LNCAP (cell line): ENCODE results near the gene SLC30A2.

Source experiments
- TF ChIP-seq, protein P1 (sequence below): fragments of 450-650 bp; IDR thresholded peaks from 2 replicates; pipeline ENCODE4 v1.5.1; 2017; ENCODE audit warnings: mild to moderate bottlenecking

The SLC30A2 gene

DNA sequence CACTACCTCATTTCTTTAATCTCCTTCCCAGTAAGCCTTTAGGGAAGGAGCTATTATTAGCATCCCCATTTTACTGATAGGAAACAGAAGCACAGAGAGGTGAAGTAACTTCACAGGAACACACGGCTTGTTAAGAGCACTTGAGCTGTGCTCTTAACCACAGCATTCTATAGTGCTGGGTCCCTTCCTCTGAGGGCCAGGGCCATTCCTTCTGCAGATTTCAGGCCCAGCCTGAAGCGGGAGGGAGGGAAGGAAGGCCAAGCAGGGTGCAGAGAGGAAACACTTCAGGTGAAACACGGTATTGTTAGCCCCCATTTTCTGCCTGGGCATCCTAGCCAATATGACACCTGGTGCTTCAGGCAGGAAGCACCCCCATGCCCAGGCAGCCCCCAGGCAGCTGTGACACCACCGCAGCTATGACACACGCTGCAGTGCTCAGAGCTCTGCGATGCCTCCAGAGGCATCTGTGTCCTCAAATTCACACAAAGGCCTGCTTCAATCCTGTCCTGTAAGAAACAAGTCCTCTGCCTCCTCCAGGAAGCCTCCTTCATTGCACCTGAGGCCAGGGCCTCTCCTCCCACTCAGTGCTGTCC, 28.9 kb downstream of the SLC30A2 start:
- TF ChIP-seq, protein P1, sequence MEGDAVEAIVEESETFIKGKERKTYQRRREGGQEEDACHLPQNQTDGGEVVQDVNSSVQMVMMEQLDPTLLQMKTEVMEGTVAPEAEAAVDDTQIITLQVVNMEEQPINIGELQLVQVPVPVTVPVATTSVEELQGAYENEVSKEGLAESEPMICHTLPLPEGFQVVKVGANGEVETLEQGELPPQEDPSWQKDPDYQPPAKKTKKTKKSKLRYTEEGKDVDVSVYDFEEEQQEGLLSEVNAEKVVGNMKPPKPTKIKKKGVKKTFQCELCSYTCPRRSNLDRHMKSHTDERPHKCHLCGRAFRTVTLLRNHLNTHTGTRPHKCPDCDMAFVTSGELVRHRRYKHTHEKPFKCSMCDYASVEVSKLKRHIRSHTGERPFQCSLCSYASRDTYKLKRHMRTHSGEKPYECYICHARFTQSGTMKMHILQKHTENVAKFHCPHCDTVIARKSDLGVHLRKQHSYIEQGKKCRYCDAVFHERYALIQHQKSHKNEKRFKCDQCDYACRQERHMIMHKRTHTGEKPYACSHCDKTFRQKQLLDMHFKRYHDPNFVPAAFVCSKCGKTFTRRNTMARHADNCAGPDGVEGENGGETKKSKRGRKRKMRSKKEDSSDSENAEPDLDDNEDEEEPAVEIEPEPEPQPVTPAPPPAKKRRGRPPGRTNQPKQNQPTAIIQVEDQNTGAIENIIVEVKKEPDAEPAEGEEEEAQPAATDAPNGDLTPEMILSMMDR: no peak

DNA sequence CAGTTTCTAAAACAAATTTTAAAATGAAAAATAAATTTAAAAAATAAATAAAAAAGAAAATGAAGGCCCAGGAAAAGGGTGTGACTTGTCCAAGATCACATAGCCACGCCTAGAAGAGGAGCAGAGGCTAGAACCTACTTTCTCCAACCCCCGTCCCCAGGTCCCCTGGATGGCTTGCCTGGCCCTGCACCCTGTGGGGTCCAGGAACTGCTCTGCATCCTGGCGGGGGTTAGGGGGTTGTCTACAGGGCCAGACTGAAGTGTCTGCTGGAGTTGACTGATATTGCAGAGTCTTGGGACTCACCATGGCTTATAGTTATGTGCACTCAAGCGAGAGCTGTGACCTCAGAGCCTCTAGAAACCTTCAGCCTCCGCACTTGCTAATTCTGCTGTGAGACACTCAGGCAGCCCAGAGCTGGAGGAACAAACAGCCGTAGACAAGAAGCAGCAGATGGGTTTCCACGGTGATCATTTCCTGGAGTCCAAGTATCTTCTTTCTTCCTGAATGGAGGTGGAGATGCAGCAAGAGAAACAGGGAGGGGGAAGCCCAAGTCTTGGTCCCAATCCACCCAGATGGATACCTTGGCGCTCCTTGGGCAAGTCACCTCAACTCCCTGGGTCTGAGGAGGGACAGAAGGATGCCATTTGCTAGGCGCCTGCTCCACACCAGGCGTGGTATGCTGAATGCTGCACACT, 29.5 kb downstream of the SLC30A2 start:
- TF ChIP-seq, protein P1: no peak

DNA sequence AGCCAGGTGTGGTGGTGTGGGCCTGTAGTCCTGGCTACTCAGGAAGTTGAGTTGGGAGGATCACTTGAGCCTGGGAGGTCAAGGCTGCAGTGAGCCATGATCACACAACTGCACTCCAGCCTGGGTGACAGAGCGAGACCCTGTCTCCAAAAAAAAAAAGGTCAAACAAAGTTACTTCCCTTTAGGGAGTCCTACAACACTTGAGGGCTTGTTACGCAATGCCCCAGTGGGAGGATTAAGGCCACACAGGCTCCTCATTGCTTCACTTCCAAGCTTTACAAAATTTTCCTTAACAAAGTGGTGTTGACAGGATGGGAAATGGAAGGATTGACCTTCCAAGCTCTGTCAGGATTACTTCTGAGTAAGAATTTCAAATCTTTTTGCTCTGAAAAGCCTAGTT, 30.6 kb downstream of the SLC30A2 start:
- TF ChIP-seq, protein P1: no peak

DNA sequence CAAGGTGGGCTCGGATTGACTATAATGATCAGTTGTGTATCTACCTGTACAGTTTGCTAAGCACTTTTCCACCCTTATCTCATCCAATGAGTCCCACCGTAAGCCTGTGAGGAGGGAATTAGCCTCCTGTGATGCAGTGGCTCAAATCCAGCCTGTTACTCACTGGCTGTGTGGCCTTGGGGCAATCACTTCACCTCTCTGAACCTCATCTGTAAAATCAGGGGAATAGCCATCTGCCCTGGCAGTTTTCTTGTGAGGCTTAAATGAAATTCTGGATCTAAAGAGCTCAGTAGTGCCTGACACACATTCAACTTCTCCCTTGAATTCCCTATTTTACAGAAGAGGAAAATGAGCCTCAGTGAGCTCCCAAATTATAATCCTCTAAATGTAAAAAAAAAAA, 31.7 kb downstream of the SLC30A2 start:
- TF ChIP-seq, protein P1: no peak

DNA sequence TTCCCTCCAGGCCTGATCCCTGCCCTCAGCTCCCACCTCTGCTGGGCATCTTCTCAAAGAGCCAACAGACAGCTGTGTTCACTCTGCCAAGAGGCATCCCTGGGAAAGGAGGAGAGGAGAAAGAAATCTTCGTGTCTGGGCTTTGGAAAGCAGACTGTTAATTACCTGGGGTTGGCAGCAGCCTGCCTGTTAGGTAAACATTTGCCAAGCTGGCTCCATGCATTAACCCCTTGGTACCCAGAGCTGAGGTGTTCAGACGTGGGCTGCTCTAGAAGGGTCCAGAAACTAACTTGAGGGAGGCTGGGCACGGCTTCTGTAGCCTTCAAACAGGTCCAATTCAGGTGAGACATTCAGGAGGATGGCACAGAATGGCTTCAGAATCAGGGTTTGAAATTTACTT, 33.1 kb downstream of the SLC30A2 start:
- TF ChIP-seq, protein P1: no peak

DNA sequence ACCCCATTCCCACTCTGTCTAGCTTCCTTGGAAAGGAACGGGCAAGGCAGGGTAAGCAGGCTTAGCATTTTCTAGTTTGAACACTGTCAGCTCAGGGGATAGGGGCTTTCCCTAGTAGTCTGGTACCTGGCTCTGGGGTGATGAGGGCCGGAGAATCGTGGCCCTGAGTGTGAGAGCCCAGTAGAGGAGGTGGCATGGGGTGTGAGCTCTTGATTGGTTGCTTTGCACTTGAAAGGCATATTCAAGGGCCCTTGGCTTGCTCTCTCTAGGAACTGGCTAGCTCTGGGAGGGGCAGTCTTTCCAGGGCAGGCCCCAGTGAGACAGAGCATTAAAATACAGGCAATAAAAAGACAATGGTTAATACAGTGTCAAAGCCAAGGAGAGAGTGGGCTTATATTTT, 35.1 kb downstream of the SLC30A2 start:
- TF ChIP-seq, protein P1: no peak

DNA sequence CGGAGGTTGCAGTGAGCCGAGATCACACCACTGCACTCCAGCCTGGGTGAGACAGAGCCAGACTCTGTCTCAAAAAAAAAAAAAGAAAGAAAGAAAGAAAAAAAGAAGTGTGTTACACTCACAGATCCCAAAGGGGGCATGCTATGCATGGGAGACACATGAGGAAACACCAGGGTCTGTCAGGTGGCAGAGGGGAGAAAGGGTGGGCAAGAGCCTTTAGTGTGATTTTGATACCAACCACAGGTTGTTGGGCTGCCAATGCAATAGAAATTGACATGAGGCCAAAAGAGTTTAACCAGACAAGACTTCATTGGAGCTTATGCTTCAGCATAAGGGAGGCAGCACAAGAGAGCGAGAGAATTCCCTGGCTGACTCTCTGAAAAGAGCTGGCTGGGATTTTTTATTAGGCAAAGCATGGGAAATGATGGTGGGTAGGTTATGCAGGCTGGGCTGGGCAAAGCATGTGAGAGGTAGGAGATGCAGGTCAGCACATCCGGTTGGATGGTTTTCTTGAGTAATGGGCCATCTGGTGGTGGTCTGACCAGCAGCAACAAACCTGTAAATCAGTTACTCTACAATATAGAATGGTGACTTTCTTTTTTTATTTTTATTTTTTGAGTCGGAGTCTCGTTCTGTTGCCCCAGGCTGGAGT, 36.0 kb downstream of the SLC30A2 start:
- TF ChIP-seq, protein P1: peak; percentile 10; the same call in 1 of the 2 replicates
